GM23338 (cell line): ENCODE results near the gene TLR3.

ENCODE experiments used
- CREB1 ChIP-seq: fragments of 250-450 bp; sonication (Bioruptor Pico); IDR thresholded peaks from 2 replicates; pipeline ENCODE4 v1.5.0; 2020; ENCODE audit warnings: low read depth, mild to moderate bottlenecking, moderate library complexity
- EZH2 ChIP-seq: fragments of 200-600 bp; sonication (generic); IDR thresholded peaks from one replicate; pipeline ENCODE4 v1.8.0; 2017; ENCODE audit warnings: antibody characterized with exemption, mild to moderate bottlenecking, low read depth; ENCODE audit not compliant: unreplicated experiment
- JUNB ChIP-seq: IDR thresholded peaks from one replicate; pipeline ENCODE4 v1.6.1; 2016; ENCODE audit warnings: antibody characterized with exemption; ENCODE audit not compliant: unreplicated experiment
- NANOG ChIP-seq: IDR thresholded peaks from 2 replicates; pipeline ENCODE4 v1.6.1; 2016; ENCODE audit warnings: antibody characterized with exemption, borderline replicate concordance
- POLR2AphosphoS5 ChIP-seq: IDR thresholded peaks from 2 replicates; pipeline ENCODE4 v1.6.1; 2016; ENCODE audit warnings: antibody characterized with exemption, low read depth
- STAT1 ChIP-seq: IDR thresholded peaks from one replicate; pipeline ENCODE4 v1.6.1; 2016; ENCODE audit warnings: antibody characterized with exemption; ENCODE audit not compliant: unreplicated experiment
- TF ChIP-seq, protein P1 (sequence below), 2 experiments: fragments of 200-600 bp in 1 of 2; sonication (generic) in 1 of 2; conservative IDR thresholded peaks; 2 replicates each; pipeline versions ENCODE4 v1.5.1 to v1.6.1; 2016 to 2017; ENCODE audit warnings: antibody characterized with exemption in 2 of 2, low read depth in 2 of 2, mild to moderate bottlenecking in 2 of 2, moderate library complexity in 1 of 2
- TF ChIP-seq, protein P2 (sequence below): IDR thresholded peaks from one replicate; pipeline ENCODE4 v1.6.1; 2018; ENCODE audit warnings: antibody characterized with exemption; ENCODE audit not compliant: unreplicated experiment

DNA sequence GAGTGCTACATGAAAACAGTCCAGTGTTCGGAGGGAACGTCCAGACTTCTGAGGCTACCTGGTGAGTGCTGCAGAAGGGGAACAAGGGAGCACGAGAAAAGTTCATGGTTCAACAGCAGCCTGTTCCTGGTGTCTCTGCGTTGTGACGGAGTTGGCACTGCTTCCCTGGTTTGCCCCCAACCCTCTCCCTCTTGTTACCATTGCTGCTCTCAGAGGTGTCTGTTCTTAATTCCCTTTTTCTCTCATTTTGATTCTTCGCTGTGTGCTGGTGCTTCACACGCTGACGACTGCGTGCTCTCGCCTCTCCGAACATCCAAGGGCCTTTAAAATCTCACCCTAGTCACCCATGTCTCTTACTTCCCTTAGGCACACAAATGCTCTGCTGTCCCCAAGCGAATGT is 34.0 kb downstream of the TLR3 start:
- TF ChIP-seq, protein P1, sequence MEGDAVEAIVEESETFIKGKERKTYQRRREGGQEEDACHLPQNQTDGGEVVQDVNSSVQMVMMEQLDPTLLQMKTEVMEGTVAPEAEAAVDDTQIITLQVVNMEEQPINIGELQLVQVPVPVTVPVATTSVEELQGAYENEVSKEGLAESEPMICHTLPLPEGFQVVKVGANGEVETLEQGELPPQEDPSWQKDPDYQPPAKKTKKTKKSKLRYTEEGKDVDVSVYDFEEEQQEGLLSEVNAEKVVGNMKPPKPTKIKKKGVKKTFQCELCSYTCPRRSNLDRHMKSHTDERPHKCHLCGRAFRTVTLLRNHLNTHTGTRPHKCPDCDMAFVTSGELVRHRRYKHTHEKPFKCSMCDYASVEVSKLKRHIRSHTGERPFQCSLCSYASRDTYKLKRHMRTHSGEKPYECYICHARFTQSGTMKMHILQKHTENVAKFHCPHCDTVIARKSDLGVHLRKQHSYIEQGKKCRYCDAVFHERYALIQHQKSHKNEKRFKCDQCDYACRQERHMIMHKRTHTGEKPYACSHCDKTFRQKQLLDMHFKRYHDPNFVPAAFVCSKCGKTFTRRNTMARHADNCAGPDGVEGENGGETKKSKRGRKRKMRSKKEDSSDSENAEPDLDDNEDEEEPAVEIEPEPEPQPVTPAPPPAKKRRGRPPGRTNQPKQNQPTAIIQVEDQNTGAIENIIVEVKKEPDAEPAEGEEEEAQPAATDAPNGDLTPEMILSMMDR (conservative IDR thresholded peaks at IDR 0.05; ENCODE audit: low read depth in 2 of 2) = no peak
- TF ChIP-seq JUNB = no peak
- TF ChIP-seq CREB1 (CRISPR knock-in tag) = no peak
- TF ChIP-seq EZH2 = no peak
- TF ChIP-seq, protein P2, sequence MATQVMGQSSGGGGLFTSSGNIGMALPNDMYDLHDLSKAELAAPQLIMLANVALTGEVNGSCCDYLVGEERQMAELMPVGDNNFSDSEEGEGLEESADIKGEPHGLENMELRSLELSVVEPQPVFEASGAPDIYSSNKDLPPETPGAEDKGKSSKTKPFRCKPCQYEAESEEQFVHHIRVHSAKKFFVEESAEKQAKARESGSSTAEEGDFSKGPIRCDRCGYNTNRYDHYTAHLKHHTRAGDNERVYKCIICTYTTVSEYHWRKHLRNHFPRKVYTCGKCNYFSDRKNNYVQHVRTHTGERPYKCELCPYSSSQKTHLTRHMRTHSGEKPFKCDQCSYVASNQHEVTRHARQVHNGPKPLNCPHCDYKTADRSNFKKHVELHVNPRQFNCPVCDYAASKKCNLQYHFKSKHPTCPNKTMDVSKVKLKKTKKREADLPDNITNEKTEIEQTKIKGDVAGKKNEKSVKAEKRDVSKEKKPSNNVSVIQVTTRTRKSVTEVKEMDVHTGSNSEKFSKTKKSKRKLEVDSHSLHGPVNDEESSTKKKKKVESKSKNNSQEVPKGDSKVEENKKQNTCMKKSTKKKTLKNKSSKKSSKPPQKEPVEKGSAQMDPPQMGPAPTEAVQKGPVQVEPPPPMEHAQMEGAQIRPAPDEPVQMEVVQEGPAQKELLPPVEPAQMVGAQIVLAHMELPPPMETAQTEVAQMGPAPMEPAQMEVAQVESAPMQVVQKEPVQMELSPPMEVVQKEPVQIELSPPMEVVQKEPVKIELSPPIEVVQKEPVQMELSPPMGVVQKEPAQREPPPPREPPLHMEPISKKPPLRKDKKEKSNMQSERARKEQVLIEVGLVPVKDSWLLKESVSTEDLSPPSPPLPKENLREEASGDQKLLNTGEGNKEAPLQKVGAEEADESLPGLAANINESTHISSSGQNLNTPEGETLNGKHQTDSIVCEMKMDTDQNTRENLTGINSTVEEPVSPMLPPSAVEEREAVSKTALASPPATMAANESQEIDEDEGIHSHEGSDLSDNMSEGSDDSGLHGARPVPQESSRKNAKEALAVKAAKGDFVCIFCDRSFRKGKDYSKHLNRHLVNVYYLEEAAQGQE = no peak
- no peak for TF ChIP-seq POLR2AphosphoS5
- no peak for TF ChIP-seq STAT1
- no peak for TF ChIP-seq NANOG
